Neural cell (in vitro differentiated cells): ENCODE results near the gene RHEBL1. TPM values are rescaled to one million over a fixed set of nuclear protein-coding genes. Genes with fewer than 3 reads are reported as not detected.
A peak's percentile ranks its signal among the peaks of the same experiment; 100 is the strongest.

Experiments
- H2AFZ ChIP-seq: fragments of 200-600, 300-800 bp; sonication (generic), shearing (Covaris generic); 2 replicates; pipeline ENCODE4 v1.6.0; 2014; ENCODE audit warnings: low read depth, mild to moderate bottlenecking, antibody characterized with exemption, low read length, moderate library complexity
- H3F3A ChIP-seq: fragments of 200-600 bp; shearing (Covaris generic); 2 replicates; pipeline ENCODE4 v1.6.1; 2016; ENCODE audit warnings: mild to moderate bottlenecking, moderate library complexity, mixed read lengths, antibody characterized with exemption, low read length; ENCODE audit not compliant: insufficient read depth, poor library complexity, severe bottlenecking
- H3K27ac ChIP-seq: fragments of 200-600, 300-800 bp; sonication (generic), shearing (Covaris generic); 2 replicates; pipeline ENCODE4 v1.5.1; 2014; ENCODE audit warnings: mild to moderate bottlenecking, low read length, moderate library complexity
- H3K27me3 ChIP-seq: fragments of 300-800, 200-600 bp; sonication (generic), shearing (Covaris generic); 2 replicates; pipeline ENCODE4 v1.6.0; 2014; ENCODE audit warnings: mild to moderate bottlenecking, low read depth, low read length, moderate library complexity; ENCODE audit not compliant: insufficient read depth
- H3K36me3 ChIP-seq: fragments of 300-800, 200-600 bp; sonication (generic), shearing (Covaris generic); 2 replicates; pipeline ENCODE4 v1.5.1; 2014; ENCODE audit warnings: mild to moderate bottlenecking, antibody characterized with exemption, low read length, moderate library complexity; ENCODE audit not compliant: insufficient read depth
- H3K4me2 ChIP-seq: fragments of 300-800, 200-600 bp; sonication (generic), shearing (Covaris generic); 2 replicates; pipeline ENCODE4 v1.6.0; 2014; ENCODE audit warnings: mild to moderate bottlenecking, low read length
- H3K4me3 ChIP-seq: fragments of 300-800, 200-600 bp; sonication (generic), shearing (Covaris generic); 2 replicates; pipeline ENCODE4 v1.5.1; 2014; ENCODE audit warnings: mild to moderate bottlenecking, low read length, moderate library complexity
- H3K79me2 ChIP-seq: fragments of 200-600 bp; shearing (Covaris generic); replicated peaks from 2 replicates; pipeline ENCODE4 v1.6.0; 2014; ENCODE audit warnings: mild to moderate bottlenecking, low read length, moderate library complexity; ENCODE audit not compliant: insufficient read depth
- H3K9ac ChIP-seq: fragments of 300-800, 200-600 bp; sonication (generic), shearing (Covaris generic); 2 replicates; pipeline ENCODE4 v1.6.1; 2016; ENCODE audit warnings: mild to moderate bottlenecking, low read length, mixed read lengths
- H3K9me2 ChIP-seq: fragments of 200-600 bp; shearing (Covaris generic); 2 replicates; pipeline ENCODE4 v1.6.1; 2016; ENCODE audit warnings: mild to moderate bottlenecking, low read length, mixed read lengths; ENCODE audit not compliant: insufficient read depth
- H3K9me3 ChIP-seq: fragments of 200-600, 300-800 bp; sonication (generic), shearing (Covaris generic); 2 replicates; pipeline ENCODE4 v1.6.1; 2016; ENCODE audit warnings: mild to moderate bottlenecking, mixed run types, low read length, moderate library complexity, mixed read lengths
- H4K20me1 ChIP-seq: fragments of 200-600 bp; shearing (Covaris generic); 2 replicates; pipeline ENCODE4 v1.6.1; 2016; ENCODE audit warnings: mild to moderate bottlenecking, mixed run types; ENCODE audit not compliant: insufficient read depth
- EP300 ChIP-seq: fragments of 450-650 bp; conservative IDR thresholded peaks from 2 replicates; pipeline ENCODE4 v1.6.1; 2014; ENCODE audit warnings: antibody characterized with exemption, mild to moderate bottlenecking, moderate library complexity; ENCODE audit not compliant: poor library complexity, severe bottlenecking
- EZH2 ChIP-seq: fragments of 200-600, 300-800 bp; shearing (Covaris generic), sonication (generic); IDR thresholded peaks from 2 replicates; pipeline ENCODE4 v1.6.1; 2014; ENCODE audit warnings: antibody characterized with exemption, low read length, borderline replicate concordance, mild to moderate bottlenecking; ENCODE audit not compliant: insufficient read depth, poor library complexity, severe bottlenecking
- MXI1 ChIP-seq: fragments of 450-650 bp; conservative IDR thresholded peaks from 2 replicates; pipeline ENCODE4 v1.6.1; 2014; ENCODE audit warnings: antibody characterized with exemption, mild to moderate bottlenecking; ENCODE audit not compliant: poor library complexity, severe bottlenecking
- POLR2AphosphoS5 ChIP-seq: IDR thresholded peaks from 2 replicates; pipeline ENCODE4 v1.6.1; 2012
- RAD21 ChIP-seq: fragments of 450-650 bp; conservative IDR thresholded peaks from 2 replicates; pipeline ENCODE4 v1.6.1; 2014; ENCODE audit warnings: antibody characterized with exemption, mild to moderate bottlenecking, moderate library complexity
- SMC3 ChIP-seq: fragments of 450-650 bp; conservative IDR thresholded peaks from 2 replicates; pipeline ENCODE4 v1.6.1; 2014; ENCODE audit warnings: antibody characterized with exemption, mild to moderate bottlenecking, moderate library complexity; ENCODE audit not compliant: poor library complexity
- TAF1 ChIP-seq: IDR thresholded peaks from 2 replicates; pipeline ENCODE4 v1.6.1; 2012; ENCODE audit warnings: low read depth
- polyA plus RNA-seq: library from polyadenylated mRNA; depleted of rRNA; stranded (reverse); fragments of >200 nt; gene quantifications from 2 replicates; pipeline ENCODE4 v1.2.3, GENCODE V29; 2014
- TF ChIP-seq, protein P1 (sequence below): fragments of 450-650 bp; IDR thresholded peaks from 2 replicates; pipeline ENCODE4 v1.5.1; 2014; ENCODE audit warnings: antibody characterized with exemption, mild to moderate bottlenecking, moderate library complexity; ENCODE audit not compliant: poor library complexity, severe bottlenecking
- TF ChIP-seq, protein P2 (sequence below): IDR thresholded peaks from 2 replicates; pipeline ENCODE4 v1.6.1; 2012; ENCODE audit warnings: borderline replicate concordance

Gene RHEBL1
- polyA plus RNA-seq, 1 donor from 2014 or later: 0.68 TPM

DNA sequence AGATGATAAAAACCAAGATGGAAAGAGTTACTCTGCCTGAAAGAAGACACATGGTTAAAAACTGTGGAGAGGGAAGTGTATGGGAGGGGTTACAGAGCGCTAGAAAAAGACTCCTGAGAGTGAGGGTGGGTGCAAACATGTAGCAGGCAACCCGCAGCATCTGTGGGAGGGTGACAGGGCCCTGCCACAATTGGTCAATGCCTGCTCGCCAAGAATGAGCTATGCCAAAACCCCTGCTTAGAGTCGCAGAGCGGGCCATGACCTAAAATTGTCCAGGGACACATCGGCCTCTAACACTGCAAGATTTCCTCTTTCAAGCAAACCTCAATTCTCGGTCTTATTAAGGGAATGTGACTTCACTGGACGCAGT, 51.9 kb downstream of the RHEBL1 start:
- no peaks in the 10 kb centered on the region for H3K9me3 ChIP-seq
- peaks cover 3% of the 10 kb centered on the region for H3F3A ChIP-seq
- H2AFZ ChIP-seq: peak overlapping the region; percentile 48
- no peaks in the 10 kb centered on the region for H3K9me2 ChIP-seq
- peak overlapping the region; percentile 96 for H3K9ac ChIP-seq
- peak overlapping the region; percentile 94 for H3K27ac ChIP-seq
- TF ChIP-seq, protein P1, sequence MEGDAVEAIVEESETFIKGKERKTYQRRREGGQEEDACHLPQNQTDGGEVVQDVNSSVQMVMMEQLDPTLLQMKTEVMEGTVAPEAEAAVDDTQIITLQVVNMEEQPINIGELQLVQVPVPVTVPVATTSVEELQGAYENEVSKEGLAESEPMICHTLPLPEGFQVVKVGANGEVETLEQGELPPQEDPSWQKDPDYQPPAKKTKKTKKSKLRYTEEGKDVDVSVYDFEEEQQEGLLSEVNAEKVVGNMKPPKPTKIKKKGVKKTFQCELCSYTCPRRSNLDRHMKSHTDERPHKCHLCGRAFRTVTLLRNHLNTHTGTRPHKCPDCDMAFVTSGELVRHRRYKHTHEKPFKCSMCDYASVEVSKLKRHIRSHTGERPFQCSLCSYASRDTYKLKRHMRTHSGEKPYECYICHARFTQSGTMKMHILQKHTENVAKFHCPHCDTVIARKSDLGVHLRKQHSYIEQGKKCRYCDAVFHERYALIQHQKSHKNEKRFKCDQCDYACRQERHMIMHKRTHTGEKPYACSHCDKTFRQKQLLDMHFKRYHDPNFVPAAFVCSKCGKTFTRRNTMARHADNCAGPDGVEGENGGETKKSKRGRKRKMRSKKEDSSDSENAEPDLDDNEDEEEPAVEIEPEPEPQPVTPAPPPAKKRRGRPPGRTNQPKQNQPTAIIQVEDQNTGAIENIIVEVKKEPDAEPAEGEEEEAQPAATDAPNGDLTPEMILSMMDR: no peak
- no peak for TF ChIP-seq POLR2AphosphoS5
- no peak for TF ChIP-seq EP300
- no peak for TF ChIP-seq SMC3
- no peak for TF ChIP-seq EZH2
- no peak for TF ChIP-seq MXI1
- no peak for TF ChIP-seq TAF1
- TF ChIP-seq, protein P2, sequence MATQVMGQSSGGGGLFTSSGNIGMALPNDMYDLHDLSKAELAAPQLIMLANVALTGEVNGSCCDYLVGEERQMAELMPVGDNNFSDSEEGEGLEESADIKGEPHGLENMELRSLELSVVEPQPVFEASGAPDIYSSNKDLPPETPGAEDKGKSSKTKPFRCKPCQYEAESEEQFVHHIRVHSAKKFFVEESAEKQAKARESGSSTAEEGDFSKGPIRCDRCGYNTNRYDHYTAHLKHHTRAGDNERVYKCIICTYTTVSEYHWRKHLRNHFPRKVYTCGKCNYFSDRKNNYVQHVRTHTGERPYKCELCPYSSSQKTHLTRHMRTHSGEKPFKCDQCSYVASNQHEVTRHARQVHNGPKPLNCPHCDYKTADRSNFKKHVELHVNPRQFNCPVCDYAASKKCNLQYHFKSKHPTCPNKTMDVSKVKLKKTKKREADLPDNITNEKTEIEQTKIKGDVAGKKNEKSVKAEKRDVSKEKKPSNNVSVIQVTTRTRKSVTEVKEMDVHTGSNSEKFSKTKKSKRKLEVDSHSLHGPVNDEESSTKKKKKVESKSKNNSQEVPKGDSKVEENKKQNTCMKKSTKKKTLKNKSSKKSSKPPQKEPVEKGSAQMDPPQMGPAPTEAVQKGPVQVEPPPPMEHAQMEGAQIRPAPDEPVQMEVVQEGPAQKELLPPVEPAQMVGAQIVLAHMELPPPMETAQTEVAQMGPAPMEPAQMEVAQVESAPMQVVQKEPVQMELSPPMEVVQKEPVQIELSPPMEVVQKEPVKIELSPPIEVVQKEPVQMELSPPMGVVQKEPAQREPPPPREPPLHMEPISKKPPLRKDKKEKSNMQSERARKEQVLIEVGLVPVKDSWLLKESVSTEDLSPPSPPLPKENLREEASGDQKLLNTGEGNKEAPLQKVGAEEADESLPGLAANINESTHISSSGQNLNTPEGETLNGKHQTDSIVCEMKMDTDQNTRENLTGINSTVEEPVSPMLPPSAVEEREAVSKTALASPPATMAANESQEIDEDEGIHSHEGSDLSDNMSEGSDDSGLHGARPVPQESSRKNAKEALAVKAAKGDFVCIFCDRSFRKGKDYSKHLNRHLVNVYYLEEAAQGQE: no peak
- TF ChIP-seq RAD21: no peak
- H3K4me2 ChIP-seq: peak overlapping the region; percentile 44
- no peaks in the 10 kb centered on the region for H4K20me1 ChIP-seq
- peak overlapping the region; percentile 84 for H3K4me3 ChIP-seq
- no peaks in the 10 kb centered on the region for H3K79me2 ChIP-seq
- no peaks in the 10 kb centered on the region for H3K27me3 ChIP-seq
- H3K36me3 ChIP-seq: no peaks in the 10 kb centered on the region

DNA sequence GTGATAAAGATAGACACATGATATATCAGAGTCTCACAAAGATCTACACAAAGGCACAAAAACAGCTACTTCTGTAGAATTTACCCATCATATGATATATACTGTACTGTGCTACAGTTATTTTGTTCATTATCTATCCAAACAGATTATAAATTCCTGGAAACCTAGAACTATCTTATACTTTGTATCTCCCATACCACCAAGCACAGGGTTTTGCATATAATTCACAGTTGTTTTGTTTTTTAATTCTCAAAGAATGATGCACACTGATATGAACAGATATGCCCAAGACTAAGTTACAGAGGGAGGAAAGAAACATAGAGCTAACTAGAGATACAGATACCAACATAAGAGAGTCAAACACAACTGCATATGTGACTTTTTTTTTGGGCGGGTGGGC, 54.6 kb downstream of the RHEBL1 start:
- no peak overlapping the region for H3K4me2 ChIP-seq
- no peaks in the 10 kb centered on the region for H3K36me3 ChIP-seq
- no peak overlapping the region for H2AFZ ChIP-seq
- H3K27me3 ChIP-seq: no peaks in the 10 kb centered on the region
- no peak for TF ChIP-seq RAD21
- no peak for TF ChIP-seq SMC3
- TF ChIP-seq, protein P2: no peak
- TF ChIP-seq, protein P1: no peak
- TF ChIP-seq EZH2: no peak
- TF ChIP-seq TAF1: no peak
- no peak for TF ChIP-seq EP300
- no peak for TF ChIP-seq POLR2AphosphoS5
- H3K79me2 ChIP-seq: no peaks in the 10 kb centered on the region
- H3K4me3 ChIP-seq: no peak overlapping the region
- H4K20me1 ChIP-seq: no peaks in the 10 kb centered on the region
- no peaks in the 10 kb centered on the region for H3K9me2 ChIP-seq
- H3K27ac ChIP-seq: no peak overlapping the region
- no peaks in the 10 kb centered on the region for H3K9me3 ChIP-seq
- peaks cover 3% of the 10 kb centered on the region for H3F3A ChIP-seq
- H3K9ac ChIP-seq: no peak overlapping the region
